Neural cell (in vitro differentiated cells): Measurements from ENCODE around the gene LZTS2. TPM values are rescaled to one million over a fixed set of nuclear protein-coding genes. Genes with fewer than 3 reads are reported as not detected.

Experiments used
- H2AFZ ChIP-seq: fragments of 200-600, 300-800 bp; sonication (generic), shearing (Covaris generic); 2 replicates; pipeline ENCODE4 v1.6.0; 2014; ENCODE audit warnings: low read depth, mild to moderate bottlenecking, antibody characterized with exemption, low read length, moderate library complexity
- H3F3A ChIP-seq: fragments of 200-600 bp; shearing (Covaris generic); 2 replicates; pipeline ENCODE4 v1.6.1; 2016; ENCODE audit warnings: mild to moderate bottlenecking, moderate library complexity, mixed read lengths, antibody characterized with exemption, low read length; ENCODE audit not compliant: insufficient read depth, poor library complexity, severe bottlenecking
- H3K27ac ChIP-seq: fragments of 200-600, 300-800 bp; sonication (generic), shearing (Covaris generic); 2 replicates; pipeline ENCODE4 v1.5.1; 2014; ENCODE audit warnings: mild to moderate bottlenecking, low read length, moderate library complexity
- H3K27me3 ChIP-seq: fragments of 300-800, 200-600 bp; sonication (generic), shearing (Covaris generic); 2 replicates; pipeline ENCODE4 v1.6.0; 2014; ENCODE audit warnings: mild to moderate bottlenecking, low read depth, low read length, moderate library complexity; ENCODE audit not compliant: insufficient read depth
- H3K36me3 ChIP-seq: fragments of 300-800, 200-600 bp; sonication (generic), shearing (Covaris generic); 2 replicates; pipeline ENCODE4 v1.5.1; 2014; ENCODE audit warnings: mild to moderate bottlenecking, antibody characterized with exemption, low read length, moderate library complexity; ENCODE audit not compliant: insufficient read depth
- H3K4me2 ChIP-seq: fragments of 300-800, 200-600 bp; sonication (generic), shearing (Covaris generic); 2 replicates; pipeline ENCODE4 v1.6.0; 2014; ENCODE audit warnings: mild to moderate bottlenecking, low read length
- H3K4me3 ChIP-seq: fragments of 300-800, 200-600 bp; sonication (generic), shearing (Covaris generic); 2 replicates; pipeline ENCODE4 v1.5.1; 2014; ENCODE audit warnings: mild to moderate bottlenecking, low read length, moderate library complexity
- H3K79me2 ChIP-seq: fragments of 200-600 bp; shearing (Covaris generic); replicated peaks from 2 replicates; pipeline ENCODE4 v1.6.0; 2014; ENCODE audit warnings: mild to moderate bottlenecking, low read length, moderate library complexity; ENCODE audit not compliant: insufficient read depth
- H3K9ac ChIP-seq: fragments of 300-800, 200-600 bp; sonication (generic), shearing (Covaris generic); 2 replicates; pipeline ENCODE4 v1.6.1; 2016; ENCODE audit warnings: mild to moderate bottlenecking, low read length, mixed read lengths
- H3K9me2 ChIP-seq: fragments of 200-600 bp; shearing (Covaris generic); 2 replicates; pipeline ENCODE4 v1.6.1; 2016; ENCODE audit warnings: mild to moderate bottlenecking, low read length, mixed read lengths; ENCODE audit not compliant: insufficient read depth
- H3K9me3 ChIP-seq: fragments of 200-600, 300-800 bp; sonication (generic), shearing (Covaris generic); 2 replicates; pipeline ENCODE4 v1.6.1; 2016; ENCODE audit warnings: mild to moderate bottlenecking, mixed run types, low read length, moderate library complexity, mixed read lengths
- H4K20me1 ChIP-seq: fragments of 200-600 bp; shearing (Covaris generic); 2 replicates; pipeline ENCODE4 v1.6.1; 2016; ENCODE audit warnings: mild to moderate bottlenecking, mixed run types; ENCODE audit not compliant: insufficient read depth
- CTCF ChIP-seq: fragments of 450-650 bp; IDR thresholded peaks from 2 replicates; pipeline ENCODE4 v1.5.1; 2014; ENCODE audit warnings: antibody characterized with exemption, mild to moderate bottlenecking, moderate library complexity; ENCODE audit not compliant: poor library complexity, severe bottlenecking
- EP300 ChIP-seq: fragments of 450-650 bp; conservative IDR thresholded peaks from 2 replicates; pipeline ENCODE4 v1.6.1; 2014; ENCODE audit warnings: antibody characterized with exemption, mild to moderate bottlenecking, moderate library complexity; ENCODE audit not compliant: poor library complexity, severe bottlenecking
- EZH2 ChIP-seq: fragments of 200-600, 300-800 bp; shearing (Covaris generic), sonication (generic); IDR thresholded peaks from 2 replicates; pipeline ENCODE4 v1.6.1; 2014; ENCODE audit warnings: antibody characterized with exemption, low read length, borderline replicate concordance, mild to moderate bottlenecking; ENCODE audit not compliant: insufficient read depth, poor library complexity, severe bottlenecking
- MXI1 ChIP-seq: fragments of 450-650 bp; conservative IDR thresholded peaks from 2 replicates; pipeline ENCODE4 v1.6.1; 2014; ENCODE audit warnings: antibody characterized with exemption, mild to moderate bottlenecking; ENCODE audit not compliant: poor library complexity, severe bottlenecking
- POLR2AphosphoS5 ChIP-seq: IDR thresholded peaks from 2 replicates; pipeline ENCODE4 v1.6.1; 2012
- RAD21 ChIP-seq: fragments of 450-650 bp; conservative IDR thresholded peaks from 2 replicates; pipeline ENCODE4 v1.6.1; 2014; ENCODE audit warnings: antibody characterized with exemption, mild to moderate bottlenecking, moderate library complexity
- REST ChIP-seq: IDR thresholded peaks from 2 replicates; pipeline ENCODE4 v1.6.1; 2012; ENCODE audit warnings: borderline replicate concordance
- SMC3 ChIP-seq: fragments of 450-650 bp; conservative IDR thresholded peaks from 2 replicates; pipeline ENCODE4 v1.6.1; 2014; ENCODE audit warnings: antibody characterized with exemption, mild to moderate bottlenecking, moderate library complexity; ENCODE audit not compliant: poor library complexity
- TAF1 ChIP-seq: IDR thresholded peaks from 2 replicates; pipeline ENCODE4 v1.6.1; 2012; ENCODE audit warnings: low read depth
- polyA plus RNA-seq: library from polyadenylated mRNA; depleted of rRNA; stranded (reverse); fragments of >200 nt; gene quantifications from 2 replicates; pipeline ENCODE4 v1.2.3, GENCODE V29; 2014

The LZTS2 gene
- polyA plus RNA-seq, 1 donor from 2014 or later: 40.1 TPM

- no peak for TF ChIP-seq POLR2AphosphoS5
- TF ChIP-seq TAF1: no peak
- no peak for TF ChIP-seq EZH2
- TF ChIP-seq CTCF: no peak
- TF ChIP-seq SMC3: no peak
- TF ChIP-seq RAD21: no peak
- TF ChIP-seq EP300: no peak
- TF ChIP-seq MXI1: no peak
- TF ChIP-seq REST: no peak
- no peaks in the 10 kb centered on the region for H3K9me2 ChIP-seq
- peaks cover 55% of the 10 kb centered on the region for H3K27me3 ChIP-seq
- no peak overlapping the region for H3K27ac ChIP-seq
- no peaks in the 10 kb centered on the region for H3K36me3 ChIP-seq
- no peaks in the 10 kb centered on the region for H3K79me2 ChIP-seq
- no peaks in the 10 kb centered on the region for H3F3A ChIP-seq
- no peak overlapping the region for H2AFZ ChIP-seq
- no peaks in the 10 kb centered on the region for H3K9me3 ChIP-seq
- no peak overlapping the region for H3K9ac ChIP-seq
- H3K4me2 ChIP-seq: no peak overlapping the region
- no peaks in the 10 kb centered on the region for H4K20me1 ChIP-seq
- no peak overlapping the region for H3K4me3 ChIP-seq
These were observed 18.6 kb downstream of the LZTS2 start for GRCh38 chr10:101018118-101018599.

- no peak overlapping the region for H3K4me3 ChIP-seq
- H3K9ac ChIP-seq: no peak overlapping the region
- no peaks in the 10 kb centered on the region for H3K9me2 ChIP-seq
- H3K27me3 ChIP-seq: peaks cover 55% of the 10 kb centered on the region
- H3K27ac ChIP-seq: no peak overlapping the region
- H3K4me2 ChIP-seq: no peak overlapping the region
- no peaks in the 10 kb centered on the region for H3K36me3 ChIP-seq
- H4K20me1 ChIP-seq: no peaks in the 10 kb centered on the region
- no peaks in the 10 kb centered on the region for H3F3A ChIP-seq
- H3K9me3 ChIP-seq: no peaks in the 10 kb centered on the region
- H3K79me2 ChIP-seq: no peaks in the 10 kb centered on the region
- TF ChIP-seq MXI1 (no peak), CTCF (peak; percentile 60), RAD21 (peak; percentile 35)
- no peak overlapping the region for H2AFZ ChIP-seq
These were observed 19.2 kb downstream of the LZTS2 start for GRCh38 chr10:101018600-101019439.
